Effector memory CD8-positive, alpha-beta T cell (primary cell): ENCODE data around the gene ZBTB45.
"Not testable (repeated sequence)": the region's sequence is repeated elsewhere in the genome, so short reads cannot be mapped to it uniquely, and the experiment has no call there.

Experiments
- ATAC-seq: fragments of 150-1000 bp; cut with Tn5 transposase; replicated peaks from 2 replicates; pipeline ENCODE4 v1.10.0; 2021; ENCODE audit warnings: mild to moderate bottlenecking, moderate library complexity
- DNase-seq, 3 experiments: peaks; one replicate each; pipeline ENCODE4 v3.0.0; 2021
- H3K27ac Mint-ChIP-seq, 2 donors: one replicate each; pipeline ENCODE4 v1.8.0; 2022; ENCODE audit warnings: mild to moderate bottlenecking in 2 of 2, mixed read lengths in 2 of 2, moderate library complexity in 2 of 2
- H3K27me3 Mint-ChIP-seq, 2 donors: one replicate each; pipeline ENCODE4 v1.8.0; 2022; ENCODE audit warnings: mixed read lengths in 2 of 2
- H3K36me3 Mint-ChIP-seq: one replicate; pipeline ENCODE4 v1.8.0; 2022; ENCODE audit warnings: mild to moderate bottlenecking, moderate library complexity, mixed read lengths; ENCODE audit not compliant: insufficient read depth
- H3K4me1 Mint-ChIP-seq, 2 donors: one replicate each; pipeline ENCODE4 v1.8.0; 2022; ENCODE audit warnings: low read depth in 2 of 2, mixed read lengths in 2 of 2
- H3K4me3 Mint-ChIP-seq, 2 donors: one replicate each; pipeline ENCODE4 v1.8.0; 2022; ENCODE audit warnings: mild to moderate bottlenecking in 2 of 2, mixed read lengths in 2 of 2, moderate library complexity in 2 of 2
- H3K9me3 Mint-ChIP-seq, 2 donors: one replicate each; pipeline ENCODE4 v1.8.0; 2022; ENCODE audit warnings: mixed read lengths in 2 of 2

The ZBTB45 gene

DNA sequence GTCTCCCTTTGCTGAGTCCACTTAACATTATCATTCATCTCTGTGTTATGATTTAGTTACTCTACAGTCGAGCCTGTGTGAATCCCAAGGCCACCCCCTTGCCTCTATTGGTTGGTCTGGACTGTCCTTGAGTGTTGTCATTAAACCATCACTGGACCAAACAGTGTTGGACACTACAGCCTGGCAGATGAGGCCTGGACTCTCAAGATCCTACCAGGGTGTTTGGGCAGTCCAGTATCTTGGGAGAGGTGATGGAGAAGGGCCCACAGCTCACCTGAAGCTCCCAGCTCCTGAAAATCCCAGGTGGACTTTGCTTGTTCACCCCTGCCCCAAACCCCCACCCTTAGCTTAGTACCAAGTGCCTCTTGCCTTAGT, 31.5 kb upstream of the ZBTB45 start:
- H3K4me1 Mint-ChIP-seq, result peaks cover 39 to 42% of the 10 kb centered on the region in 2 donors
- no peak overlapping the region for H3K4me3 Mint-ChIP-seq
- DNase-seq, result no peak
- no peaks in the 10 kb centered on the region for H3K27me3 Mint-ChIP-seq
- ATAC-seq, result no peak
- H3K9me3 Mint-ChIP-seq, result no peaks in the 10 kb centered on the region
- peak overlapping the region in 1 of 2 donors; percentile 81 for H3K27ac Mint-ChIP-seq
- peaks cover 96% of the 10 kb centered on the region for H3K36me3 Mint-ChIP-seq

DNA sequence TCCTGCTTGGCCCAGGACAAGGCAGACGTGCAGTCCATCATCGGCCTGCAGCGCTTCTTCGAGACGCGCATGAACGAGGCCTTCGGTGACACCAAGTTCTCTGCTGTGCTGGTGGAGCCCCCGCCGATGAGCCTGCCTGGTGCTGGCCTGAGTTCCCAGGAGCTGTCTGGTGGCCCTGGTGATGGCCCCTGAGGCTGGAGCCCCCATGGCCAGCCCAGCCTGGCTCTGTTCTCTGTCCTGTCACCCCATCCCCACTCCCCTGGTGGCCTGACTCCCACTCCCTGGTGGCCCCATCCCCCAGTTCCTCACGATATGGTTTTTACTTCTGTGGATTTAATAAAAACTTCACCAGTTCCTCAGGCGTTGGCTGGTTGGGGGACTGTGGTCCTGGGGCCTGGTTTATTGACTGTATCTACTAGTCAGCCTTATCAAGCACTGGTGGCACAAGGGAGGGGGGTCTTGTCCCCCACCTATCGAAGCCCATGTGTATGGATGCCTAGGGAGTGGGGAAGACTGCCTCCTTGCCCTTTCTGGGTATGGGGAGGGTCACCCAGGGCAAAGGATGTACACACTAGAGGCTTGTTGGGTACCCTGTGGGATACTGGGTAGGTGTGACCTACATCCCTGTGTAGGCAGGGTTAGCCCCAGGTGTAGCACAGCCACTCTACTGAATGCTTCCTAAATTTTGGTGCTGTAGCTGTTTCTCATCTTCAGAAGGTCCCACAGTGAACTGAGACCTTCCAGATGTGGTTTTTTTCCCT, 30.9 kb upstream of the ZBTB45 start:
- H3K4me1 Mint-ChIP-seq, result peaks cover 44 to 45% of the 10 kb centered on the region in 2 donors
- peak overlapping the region in 1 of 2 donors; percentile 75 for H3K27ac Mint-ChIP-seq
- no peak for DNase-seq
- ATAC-seq, result no peak
- peak overlapping the region in 1 of 2 donors; percentile 52 for H3K4me3 Mint-ChIP-seq
- H3K9me3 Mint-ChIP-seq, result no peaks in the 10 kb centered on the region
- peaks cover 99% of the 10 kb centered on the region for H3K36me3 Mint-ChIP-seq
- no peaks in the 10 kb centered on the region for H3K27me3 Mint-ChIP-seq

DNA sequence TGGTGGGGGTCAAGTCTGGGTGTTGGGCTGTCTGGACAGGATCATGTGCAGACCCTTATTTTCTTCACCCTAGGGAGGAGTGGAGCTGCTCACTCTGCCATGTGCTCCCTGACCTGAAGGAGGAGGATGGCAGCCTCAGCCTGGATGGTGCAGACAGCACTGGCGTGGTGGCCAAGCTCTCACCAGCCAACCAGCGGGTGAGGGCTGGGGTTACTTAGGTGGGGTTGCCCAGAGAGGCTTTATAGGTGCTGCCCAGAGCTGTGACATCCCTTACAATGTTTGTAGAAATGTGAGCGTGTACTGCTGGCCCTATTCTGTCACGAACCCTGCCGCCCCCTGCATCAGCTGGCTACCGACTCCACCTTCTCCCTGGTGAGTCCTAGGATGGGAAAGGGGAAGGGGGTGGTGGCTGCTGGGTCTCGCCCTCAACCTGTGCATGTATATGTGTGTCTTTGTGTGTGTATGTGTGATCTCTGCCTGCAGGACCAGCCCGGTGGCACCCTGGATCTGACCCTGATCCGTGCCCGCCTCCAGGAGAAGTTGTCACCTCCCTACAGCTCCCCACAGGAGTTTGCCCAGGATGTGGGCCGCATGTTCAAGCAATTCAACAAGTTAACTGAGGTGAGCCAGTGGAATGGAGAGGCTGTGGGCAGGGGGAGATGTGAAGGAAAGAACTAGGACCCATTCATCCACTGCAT, 30.2 kb upstream of the ZBTB45 start:
- Mint-ChIP-seq H3K4me1 (peaks cover 45% of the 10 kb centered on the region in 2 donors), H3K27ac (peak overlapping the region in 1 of 2 donors; percentile 75)

DNA sequence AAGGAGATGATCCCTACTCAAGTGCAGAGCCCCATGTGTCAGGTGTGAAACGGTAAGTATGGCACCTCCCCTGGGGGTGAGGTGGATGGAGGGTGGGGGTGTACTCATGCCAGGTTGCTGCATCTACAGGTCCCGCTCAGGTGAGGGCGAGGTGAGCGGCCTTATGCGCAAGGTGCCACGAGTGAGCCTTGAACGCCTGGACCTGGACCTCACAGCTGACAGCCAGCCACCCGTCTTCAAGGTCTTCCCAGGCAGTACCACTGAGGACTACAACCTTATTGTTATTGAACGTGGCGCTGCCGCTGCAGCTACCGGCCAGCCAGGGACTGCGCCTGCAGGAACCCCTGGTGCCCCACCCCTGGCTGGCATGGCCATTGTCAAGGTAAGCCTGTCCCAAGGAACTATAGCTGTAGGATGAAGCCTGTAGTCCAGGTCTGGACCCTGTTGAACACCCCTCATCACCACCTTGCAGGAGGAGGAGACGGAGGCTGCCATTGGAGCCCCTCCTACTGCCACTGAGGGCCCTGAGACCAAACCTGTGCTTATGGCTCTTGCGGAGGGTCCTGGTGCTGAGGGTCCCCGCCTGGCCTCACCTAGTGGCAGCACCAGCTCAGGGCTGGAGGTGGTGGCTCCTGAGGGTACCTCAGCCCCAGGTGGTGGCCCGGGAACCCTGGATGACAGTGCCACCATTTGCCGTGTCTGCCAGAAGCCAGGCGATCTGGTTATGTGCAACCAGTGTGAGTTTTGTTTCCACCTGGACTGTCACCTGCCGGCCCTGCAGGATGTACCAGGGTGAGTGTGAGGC, 29.5 kb upstream of the ZBTB45 start:
- peak overlapping the region in 1 of 2 donors; percentile 75 for H3K27ac Mint-ChIP-seq
- no peaks in the 10 kb centered on the region for H3K27me3 Mint-ChIP-seq
- DNase-seq, result no peak
- peaks cover 96% of the 10 kb centered on the region for H3K36me3 Mint-ChIP-seq
- H3K9me3 Mint-ChIP-seq, result no peaks in the 10 kb centered on the region
- no peak for ATAC-seq
- no peak overlapping the region for H3K4me3 Mint-ChIP-seq
- H3K4me1 Mint-ChIP-seq, result peaks cover 40 to 42% of the 10 kb centered on the region in 2 donors

More for the DNA sequence above, 30.2 kb upstream of the ZBTB45 start:
- Mint-ChIP-seq H3K4me3 (peak overlapping the region in 1 of 2 donors; percentile 52), H3K27me3 (no peaks in the 10 kb centered on the region), H3K9me3 (no peaks in the 10 kb centered on the region), H3K36me3 (peaks cover 99% of the 10 kb centered on the region)
- DNase-seq, result no peak
- ATAC-seq, result no peak

- Mint-ChIP-seq H3K9me3 (no peaks in the 10 kb centered on the region), H3K4me1 (peaks cover 38 to 39% of the 10 kb centered on the region in 2 donors), H3K4me3 (peak overlapping the region in 1 of 2 donors; percentile 88), H3K36me3 (peaks cover 92% of the 10 kb centered on the region), H3K27ac (peak overlapping the region; percentile 56 to 63), H3K27me3 (peaks cover 3 to 11% of the 10 kb centered on the region in 2 donors)
- no peak for DNase-seq
- ATAC-seq, result no peak
These were observed 28.0 kb upstream of the ZBTB45 start for GRCh38 chr19:58547323-58548312.

DNA sequence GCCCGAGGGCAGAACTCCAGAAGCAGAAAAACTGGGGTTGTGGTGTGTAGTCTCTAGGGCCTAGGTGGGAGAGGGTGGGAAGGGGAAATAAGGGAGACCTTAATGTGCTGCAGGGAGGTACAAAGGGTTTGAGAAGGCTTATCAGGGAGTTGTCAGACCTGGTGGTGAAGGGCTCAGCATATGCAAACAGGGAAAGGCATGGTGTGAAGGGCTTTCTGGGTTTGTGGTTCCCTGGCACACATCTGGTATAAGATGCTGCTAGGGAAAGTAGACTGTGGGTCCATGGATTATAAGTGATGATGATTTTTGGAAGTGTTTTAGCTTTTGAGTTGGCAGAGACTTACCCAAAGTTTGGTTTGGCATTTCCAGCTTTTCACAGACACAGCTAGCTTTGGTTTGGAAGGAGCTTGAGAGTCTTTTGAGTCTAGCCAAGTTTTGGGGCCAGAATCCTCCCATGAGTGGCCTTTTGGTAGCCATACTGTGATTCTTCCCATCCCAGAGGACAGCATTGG, 26.5 kb upstream of the ZBTB45 start:
- H3K9me3 Mint-ChIP-seq, result no peaks in the 10 kb centered on the region
- H3K36me3 Mint-ChIP-seq, result peaks cover 77% of the 10 kb centered on the region
- peaks cover 36% of the 10 kb centered on the region in 2 donors for H3K4me1 Mint-ChIP-seq
- peak overlapping the region; percentile 92 to 95 for H3K27ac Mint-ChIP-seq
- H3K27me3 Mint-ChIP-seq, result peaks cover 6 to 16% of the 10 kb centered on the region in 2 donors
- ATAC-seq, result no peak
- H3K4me3 Mint-ChIP-seq, result peak overlapping the region; percentile 87 to 88
- DNase-seq, result no peak

DNA sequence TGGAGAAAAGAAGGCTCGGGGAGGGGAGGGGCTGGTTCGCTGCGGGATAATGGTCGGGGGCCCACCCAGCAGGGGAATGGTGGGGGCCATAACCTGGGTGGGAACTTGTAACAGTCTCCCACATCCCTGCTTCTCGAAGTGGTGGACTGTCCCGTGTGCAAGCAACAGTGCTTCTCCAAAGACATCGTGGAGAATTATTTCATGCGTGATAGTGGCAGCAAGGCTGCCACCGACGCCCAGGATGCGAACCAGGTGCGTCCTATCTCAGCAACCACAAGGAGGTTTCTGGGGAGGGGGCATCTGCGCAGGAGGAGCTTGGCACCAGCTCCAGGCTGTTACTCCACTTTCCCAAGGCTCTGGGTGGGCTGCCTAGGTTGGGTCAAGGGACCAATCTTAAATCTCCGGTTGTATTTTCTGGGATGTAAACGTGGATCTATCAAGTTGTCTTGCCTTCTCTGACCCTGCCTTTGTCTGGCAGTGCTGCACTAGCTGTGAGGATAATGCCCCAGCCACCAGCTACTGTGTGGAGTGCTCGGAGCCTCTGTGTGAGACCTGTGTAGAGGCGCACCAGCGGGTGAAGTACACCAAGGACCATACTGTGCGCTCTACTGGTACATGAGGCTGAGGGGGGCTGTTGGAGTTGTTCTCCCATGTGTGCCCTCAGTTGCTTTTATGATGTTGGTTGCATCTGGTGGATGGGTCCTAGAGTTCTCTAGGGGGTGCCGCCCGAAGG, 25.8 kb upstream of the ZBTB45 start:
- H3K36me3 Mint-ChIP-seq, result peaks cover 71% of the 10 kb centered on the region
- no peaks in the 10 kb centered on the region for H3K9me3 Mint-ChIP-seq
- H3K27ac Mint-ChIP-seq, result peak overlapping the region; percentile 92 to 95

DNA sequence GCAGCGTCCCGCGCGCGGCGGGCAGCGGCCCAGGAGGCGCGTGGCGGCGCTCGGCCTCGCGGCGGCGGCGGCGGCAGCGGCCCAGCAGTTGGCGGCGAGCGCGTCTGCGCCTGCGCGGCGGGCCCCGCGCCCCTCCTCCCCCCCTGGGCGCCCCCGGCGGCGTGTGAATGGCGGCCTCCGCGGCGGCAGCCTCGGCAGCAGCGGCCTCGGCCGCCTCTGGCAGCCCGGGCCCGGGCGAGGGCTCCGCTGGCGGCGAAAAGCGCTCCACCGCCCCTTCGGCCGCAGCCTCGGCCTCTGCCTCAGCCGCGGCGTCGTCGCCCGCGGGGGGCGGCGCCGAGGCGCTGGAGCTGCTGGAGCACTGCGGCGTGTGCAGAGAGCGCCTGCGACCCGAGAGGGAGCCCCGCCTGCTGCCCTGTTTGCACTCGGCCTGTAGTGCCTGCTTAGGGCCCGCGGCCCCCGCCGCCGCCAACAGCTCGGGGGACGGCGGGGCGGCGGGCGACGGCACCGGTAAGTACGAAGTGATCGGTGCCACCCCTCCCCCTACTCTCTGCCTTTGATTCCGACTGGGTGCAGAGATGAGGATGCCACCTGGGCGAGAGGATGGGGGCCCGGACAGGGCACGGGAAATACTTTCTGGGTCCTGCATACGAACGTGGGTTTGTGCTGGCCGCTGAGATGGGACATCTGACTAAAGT, 25.1 kb upstream of the ZBTB45 start:
- Mint-ChIP-seq H3K27ac (peak overlapping the region; percentile 95 to 97), H3K9me3 (no peaks in the 10 kb centered on the region), H3K4me3 (peak overlapping the region; percentile 89 to 94), H3K4me1 (peaks cover 34 to 36% of the 10 kb centered on the region in 2 donors), H3K36me3 (peaks cover 64% of the 10 kb centered on the region), H3K27me3 (peaks cover 7 to 21% of the 10 kb centered on the region in 2 donors)
- DNase-seq, result peak in 1 of 3 experiments; percentile 76
- ATAC-seq, result peak; percentile 45

More for the DNA sequence above, 25.8 kb upstream of the ZBTB45 start:
- DNase-seq, result no peak
- Mint-ChIP-seq H3K27me3 (peaks cover 6 to 16% of the 10 kb centered on the region in 2 donors), H3K4me1 (peaks cover 36% of the 10 kb centered on the region in 2 donors), H3K4me3 (peak overlapping the region; percentile 87 to 88)
- ATAC-seq, result no peak

DNA sequence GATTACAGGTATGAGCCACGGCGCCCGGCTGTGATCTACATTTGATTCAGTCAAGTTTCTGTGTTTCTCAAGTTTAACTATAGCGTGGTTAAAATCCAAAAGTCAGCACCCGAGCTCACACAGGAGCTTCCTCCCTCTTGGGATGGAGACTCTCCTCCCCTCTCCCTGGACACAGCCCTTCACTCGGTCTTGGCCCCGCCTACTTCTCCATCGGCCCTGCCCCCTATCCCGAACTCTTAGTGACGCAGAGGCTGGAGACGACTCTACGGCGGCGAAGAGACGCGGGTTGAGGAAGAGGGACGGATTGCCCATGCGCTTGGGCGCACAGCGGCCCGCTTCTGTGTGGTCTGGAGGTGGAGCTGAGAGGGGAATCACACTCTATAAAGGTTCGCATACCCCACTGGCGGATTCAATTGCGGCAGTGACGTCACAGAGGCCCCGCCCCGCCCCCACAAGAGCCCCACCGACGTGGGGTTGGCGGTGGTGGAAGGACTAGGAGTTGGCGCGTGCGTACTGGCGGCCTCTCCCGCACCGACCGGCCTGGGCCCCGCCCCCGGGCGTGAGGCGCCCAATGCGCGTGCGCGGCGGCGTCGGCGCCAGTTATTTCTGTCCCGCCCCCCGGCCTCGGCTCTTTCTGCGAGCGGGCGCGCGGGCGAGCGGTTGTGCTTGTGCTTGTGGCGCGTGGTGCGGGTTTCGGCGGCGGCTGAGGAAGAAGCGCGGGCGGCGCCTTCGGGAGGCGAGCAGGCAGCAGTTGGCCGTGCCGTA, 24.4 kb upstream of the ZBTB45 start, which contains the start of gene TRIM28:
TSS of gene TRIM28 (plus strand) at position 239 of the 765 bp plus-strand sequence. CDS start 694 bp downstream, outside the sequence.
- Mint-ChIP-seq H3K36me3 (peaks cover 56% of the 10 kb centered on the region), H3K27me3 (peaks cover 14 to 29% of the 10 kb centered on the region in 2 donors), H3K4me1 (peaks cover 33 to 36% of the 10 kb centered on the region in 2 donors), H3K9me3 (no peaks in the 10 kb centered on the region), H3K4me3 (peak within 1 kb of the TSS; percentile 89 to 94), H3K27ac (peak within 1 kb of the TSS; percentile 95 to 97)
- peak; percentile 88 for ATAC-seq
- peak; percentile 100 for DNase-seq

GRCh38 chr19:58542641-58543372, 23.2 kb upstream of the ZBTB45 start:
- Mint-ChIP-seq H3K36me3 (peaks cover 45% of the 10 kb centered on the region), H3K4me1 (peaks cover 34 to 35% of the 10 kb centered on the region in 2 donors)

More at GRCh38 chr19:58542641-58543372, 23.2 kb upstream of the ZBTB45 start:
- H3K4me3 Mint-ChIP-seq, DNase-seq, ATAC-seq, H3K9me3 Mint-ChIP-seq: not testable (repeated sequence)
- Mint-ChIP-seq H3K27ac (peak overlapping the region in 1 of 2 donors; percentile 97), H3K27me3 (peaks cover 24 to 41% of the 10 kb centered on the region in 2 donors)
